Activated CD4-positive, alpha-beta T cell treated with anti-CD3 and anti-CD28 coated beads, Interleukin-2, amount 10 ng/mL, durations not matched to agents 7 days and 5 days (primary cell): ENCODE measurements around the gene BBX. TPM values are rescaled to one million over a fixed set of nuclear protein-coding genes. Genes with fewer than 3 reads are reported as not detected.

Experiments used
- CTCF ChIA-PET: fragments of 350-600 bp; sonication (Branson Sonifier 250); formaldehyde crosslinking; loops from one replicate; lab custom pipeline; 2021; ENCODE audit warnings: antibody characterized with exemption; lab: Charles Lee
- POLR2A ChIA-PET: fragments of 350-600 bp; sonication (Branson Sonifier 250); formaldehyde crosslinking; loops from one replicate; lab custom pipeline; 2021; ENCODE audit warnings: antibody characterized with exemption; lab: Charles Lee
- DNase-seq: peaks from one replicate; pipeline ENCODE4 v3.0.0-alpha.2; 2020
- H3K27ac Mint-ChIP-seq: one replicate; pipeline ENCODE4 v1.8.0; 2021; ENCODE audit warnings: mild to moderate bottlenecking, moderate library complexity, mixed read lengths
- H3K27me3 Mint-ChIP-seq: one replicate; pipeline ENCODE4 v1.8.0; 2021; ENCODE audit warnings: mixed read lengths
- H3K36me3 Mint-ChIP-seq: one replicate; pipeline ENCODE4 v1.8.0; 2021; ENCODE audit warnings: low read depth, mixed read lengths
- H3K4me1 Mint-ChIP-seq: one replicate; pipeline ENCODE4 v1.8.0; 2021; ENCODE audit warnings: mixed read lengths
- H3K4me3 Mint-ChIP-seq: one replicate; pipeline ENCODE4 v1.8.0; 2021; ENCODE audit warnings: mild to moderate bottlenecking, moderate library complexity, mixed read lengths
- H3K9me3 Mint-ChIP-seq: one replicate; pipeline ENCODE4 v1.8.0; 2021; ENCODE audit warnings: mixed read lengths
- total RNA-seq, 2 experiments: library from RNA; stranded (reverse); gene quantifications; one replicate each; pipeline ENCODE4 v1.2.3, GENCODE V29; 2021

Gene BBX
- total RNA-seq, 2 experiments from 2014 or later = 35.0 to 45.4 TPM

DNA sequence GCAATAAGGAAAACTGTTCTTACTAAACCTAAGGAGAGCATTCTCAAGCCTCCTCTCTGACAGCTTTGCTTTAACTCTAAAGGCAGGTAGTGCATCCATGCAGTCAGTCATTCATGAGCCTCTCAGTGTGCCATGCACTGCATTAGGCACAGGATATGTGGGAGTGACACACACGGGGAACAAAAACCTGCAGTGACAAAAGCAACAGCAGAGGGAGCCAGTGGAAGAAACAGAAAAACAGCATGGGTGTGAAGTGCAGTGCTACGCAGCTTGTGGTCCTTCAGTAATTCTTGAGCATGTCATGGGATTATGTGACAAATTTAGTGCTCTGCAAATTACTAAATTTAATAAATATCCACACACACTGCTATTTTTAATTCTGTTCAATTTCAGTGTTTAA lies 230.7 kb downstream of the BBX start:
- no peaks in the 10 kb centered on the region for H3K4me1 Mint-ChIP-seq
- H3K27me3 Mint-ChIP-seq = no peaks in the 10 kb centered on the region
- no peak overlapping the region for H3K27ac Mint-ChIP-seq
- DNase-seq = peak; percentile 44
- H3K9me3 Mint-ChIP-seq = no peaks in the 10 kb centered on the region
- ChIA-PET CTCF (no interaction called here), POLR2A (no interaction called here)
- peaks cover 3% of the 10 kb centered on the region for H3K36me3 Mint-ChIP-seq
- no peak overlapping the region for H3K4me3 Mint-ChIP-seq

GRCh38 chr3:107753976-107754375 lies 231.2 kb downstream of the BBX start:
- Mint-ChIP-seq H3K4me1 (no peaks in the 10 kb centered on the region), H3K36me3 (peaks cover 3% of the 10 kb centered on the region), H3K4me3 (no peak overlapping the region), H3K27ac (no peak overlapping the region), H3K9me3 (no peaks in the 10 kb centered on the region), H3K27me3 (no peaks in the 10 kb centered on the region)
- no peak for DNase-seq
- CTCF ChIA-PET = interaction anchor here (1.6 kb wide), 1 partner anchor 9 kb away, joined by 5 read pairs; no protein-coding TSS in a partner anchor
- POLR2A ChIA-PET = no interaction called here

- Mint-ChIP-seq H3K4me3 (no peak overlapping the region), H3K4me1 (no peaks in the 10 kb centered on the region), H3K27ac (no peak overlapping the region), H3K27me3 (no peaks in the 10 kb centered on the region), H3K9me3 (no peaks in the 10 kb centered on the region), H3K36me3 (peaks cover 3% of the 10 kb centered on the region)
- DNase-seq = no peak
- ChIA-PET POLR2A (no interaction called here), CTCF (no interaction called here)
Observed at GRCh38 chr3:107756649-107757048, 233.9 kb downstream of the BBX start.

DNA sequence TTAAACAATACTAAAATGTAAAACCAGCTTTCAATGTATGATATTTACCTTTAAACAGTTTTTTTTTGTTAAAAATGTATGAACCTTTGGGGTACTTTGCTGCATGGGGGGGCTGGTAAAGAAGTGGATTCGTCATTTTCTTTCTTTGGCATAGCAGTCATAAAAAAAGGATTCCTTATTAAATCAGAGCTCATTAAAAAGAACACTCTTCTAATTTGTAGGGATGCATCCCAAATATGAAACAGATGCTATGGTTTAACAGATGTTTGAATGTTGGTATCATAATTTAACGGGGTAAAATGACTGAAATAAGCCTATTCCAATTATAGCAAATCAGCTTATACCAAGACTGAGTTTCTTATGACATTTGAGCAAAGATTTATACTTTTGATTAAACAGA lies 234.4 kb downstream of the BBX start:
- H3K4me3 Mint-ChIP-seq = no peak overlapping the region
- no peaks in the 10 kb centered on the region for H3K9me3 Mint-ChIP-seq
- H3K27ac Mint-ChIP-seq = no peak overlapping the region
- ChIA-PET POLR2A (no interaction called here), CTCF (interaction anchor here (0.7 kb wide), 1 partner anchor 366 kb away, joined by 3 read pairs; no protein-coding TSS in a partner anchor)
- no peaks in the 10 kb centered on the region for H3K27me3 Mint-ChIP-seq
- H3K4me1 Mint-ChIP-seq = no peaks in the 10 kb centered on the region
- DNase-seq = no peak
- peaks cover 3% of the 10 kb centered on the region for H3K36me3 Mint-ChIP-seq

DNA sequence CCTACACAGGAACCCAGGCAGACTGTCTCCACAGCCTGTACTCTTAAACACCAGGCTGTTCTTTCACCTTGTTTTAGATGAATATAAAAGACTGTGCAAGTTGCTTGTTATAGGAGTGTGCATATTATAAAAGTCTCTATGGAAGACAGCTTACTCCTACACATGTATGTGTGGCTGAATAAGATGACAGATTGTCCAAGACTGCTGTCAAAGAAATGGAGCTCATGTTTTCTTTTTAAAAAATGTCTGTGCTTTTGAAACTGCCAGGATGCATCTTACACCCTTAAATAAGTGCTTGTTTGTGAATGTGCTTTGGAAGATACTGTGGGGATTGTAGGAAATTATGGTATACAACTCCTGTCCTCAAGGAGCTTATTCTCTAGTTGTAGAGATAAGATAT lies 237.4 kb downstream of the BBX start:
- no peak overlapping the region for H3K27ac Mint-ChIP-seq
- H3K36me3 Mint-ChIP-seq = peaks cover 3% of the 10 kb centered on the region
- POLR2A ChIA-PET = no interaction called here
- no peak for DNase-seq
- H3K9me3 Mint-ChIP-seq = no peaks in the 10 kb centered on the region
- H3K27me3 Mint-ChIP-seq = no peaks in the 10 kb centered on the region
- no peaks in the 10 kb centered on the region for H3K4me1 Mint-ChIP-seq
- no peak overlapping the region for H3K4me3 Mint-ChIP-seq
- CTCF ChIA-PET = no interaction called here

GRCh38 chr3:107761391-107761790 lies 238.6 kb downstream of the BBX start:
- ChIA-PET CTCF (no interaction called here), POLR2A (no interaction called here)
- H3K9me3 Mint-ChIP-seq = no peaks in the 10 kb centered on the region
- H3K4me1 Mint-ChIP-seq = no peaks in the 10 kb centered on the region
- no peak overlapping the region for H3K27ac Mint-ChIP-seq
- H3K4me3 Mint-ChIP-seq = no peak overlapping the region
- no peaks in the 10 kb centered on the region for H3K27me3 Mint-ChIP-seq
- peaks cover 8% of the 10 kb centered on the region for H3K36me3 Mint-ChIP-seq
- no peak for DNase-seq

- no peaks in the 10 kb centered on the region for H3K9me3 Mint-ChIP-seq
- CTCF ChIA-PET = no interaction called here
- no peak overlapping the region for H3K4me3 Mint-ChIP-seq
- DNase-seq = no peak
- POLR2A ChIA-PET = no interaction called here
- no peak overlapping the region for H3K27ac Mint-ChIP-seq
- no peaks in the 10 kb centered on the region for H3K4me1 Mint-ChIP-seq
- no peaks in the 10 kb centered on the region for H3K27me3 Mint-ChIP-seq
- H3K36me3 Mint-ChIP-seq = peaks cover 12% of the 10 kb centered on the region
Observed at GRCh38 chr3:107765524-107765923, 242.8 kb downstream of the BBX start.

DNA sequence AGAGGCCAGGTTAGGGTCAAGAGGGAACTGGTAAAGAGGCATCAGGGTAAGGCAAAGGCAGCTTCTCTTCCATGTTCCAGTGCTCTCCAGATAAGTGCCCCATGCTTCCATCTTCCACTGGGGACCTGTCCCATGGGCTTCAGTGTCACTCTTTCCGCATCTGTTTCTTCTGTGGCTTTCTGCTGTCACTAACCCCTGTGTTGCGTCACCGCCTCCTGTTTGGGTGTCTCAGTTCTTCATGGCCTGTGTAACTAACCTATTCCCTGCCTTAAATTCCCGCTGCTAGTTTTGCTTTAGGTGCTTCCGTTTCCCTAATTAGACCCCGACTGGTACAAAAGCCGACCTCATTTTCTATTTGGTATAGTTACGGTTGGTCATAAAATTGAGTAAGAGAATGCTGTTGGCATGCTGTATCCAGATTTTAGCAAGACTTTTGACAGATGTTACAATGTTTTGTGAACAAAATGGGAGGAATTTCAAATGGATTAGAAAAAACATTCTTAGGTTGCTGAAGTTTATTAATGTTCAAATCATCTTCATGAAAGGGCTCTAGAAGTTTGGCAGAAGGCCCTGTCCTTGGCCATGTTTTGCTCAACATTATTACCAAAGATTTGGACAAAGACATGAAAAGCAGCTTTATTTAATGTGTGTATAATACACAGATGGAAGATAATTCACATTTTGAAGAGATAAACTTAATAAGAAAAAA lies 245.3 kb downstream of the BBX start:
- no peaks in the 10 kb centered on the region for H3K9me3 Mint-ChIP-seq
- peaks cover 12% of the 10 kb centered on the region for H3K36me3 Mint-ChIP-seq
- no peaks in the 10 kb centered on the region for H3K27me3 Mint-ChIP-seq
- H3K27ac Mint-ChIP-seq = no peak overlapping the region
- H3K4me3 Mint-ChIP-seq = no peak overlapping the region
- POLR2A ChIA-PET = no interaction called here
- CTCF ChIA-PET = no interaction called here
- no peaks in the 10 kb centered on the region for H3K4me1 Mint-ChIP-seq
- no peak for DNase-seq

DNA sequence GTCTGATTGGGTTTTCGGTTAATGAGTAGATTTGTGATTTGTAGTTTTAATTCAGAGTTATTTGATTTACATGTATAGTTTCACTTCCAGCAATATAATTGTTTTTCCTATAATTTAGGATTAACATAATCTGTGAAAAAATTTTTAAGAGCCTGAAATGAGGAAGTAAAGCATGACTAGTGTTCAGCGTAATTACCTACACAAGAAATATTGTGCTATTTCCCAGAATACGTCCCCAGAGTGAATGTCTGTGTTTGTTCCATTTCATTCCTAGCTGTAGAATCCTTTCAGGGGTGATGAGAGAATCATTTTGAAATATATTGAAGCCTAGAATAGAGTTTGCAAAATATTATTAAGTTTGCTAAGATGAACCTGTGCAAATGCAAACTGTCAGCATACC lies 247.1 kb downstream of the BBX start:
- H3K4me3 Mint-ChIP-seq = no peak overlapping the region
- POLR2A ChIA-PET = no interaction called here
- H3K27me3 Mint-ChIP-seq = no peaks in the 10 kb centered on the region
- no peaks in the 10 kb centered on the region for H3K9me3 Mint-ChIP-seq
- H3K4me1 Mint-ChIP-seq = no peaks in the 10 kb centered on the region
- no peak overlapping the region for H3K27ac Mint-ChIP-seq
- DNase-seq = no peak
- H3K36me3 Mint-ChIP-seq = peaks cover 12% of the 10 kb centered on the region
- CTCF ChIA-PET = no interaction called here

- no peak overlapping the region for H3K27ac Mint-ChIP-seq
- no peak for DNase-seq
- POLR2A ChIA-PET = no interaction called here
- H3K9me3 Mint-ChIP-seq = no peaks in the 10 kb centered on the region
- no peaks in the 10 kb centered on the region for H3K36me3 Mint-ChIP-seq
- no peaks in the 10 kb centered on the region for H3K4me1 Mint-ChIP-seq
- no peaks in the 10 kb centered on the region for H3K27me3 Mint-ChIP-seq
- CTCF ChIA-PET = no interaction called here
- H3K4me3 Mint-ChIP-seq = no peak overlapping the region
Observed at GRCh38 chr3:107772016-107772415, 249.3 kb downstream of the BBX start.

- ChIA-PET CTCF (no interaction called here), POLR2A (no interaction called here)
- Mint-ChIP-seq H3K4me1 (no peaks in the 10 kb centered on the region), H3K27me3 (no peaks in the 10 kb centered on the region), H3K4me3 (no peak overlapping the region), H3K27ac (no peak overlapping the region), H3K9me3 (no peaks in the 10 kb centered on the region), H3K36me3 (peaks cover 8% of the 10 kb centered on the region)
- no peak for DNase-seq
Observed at GRCh38 chr3:107775974-107776373, 253.2 kb downstream of the BBX start.

DNA sequence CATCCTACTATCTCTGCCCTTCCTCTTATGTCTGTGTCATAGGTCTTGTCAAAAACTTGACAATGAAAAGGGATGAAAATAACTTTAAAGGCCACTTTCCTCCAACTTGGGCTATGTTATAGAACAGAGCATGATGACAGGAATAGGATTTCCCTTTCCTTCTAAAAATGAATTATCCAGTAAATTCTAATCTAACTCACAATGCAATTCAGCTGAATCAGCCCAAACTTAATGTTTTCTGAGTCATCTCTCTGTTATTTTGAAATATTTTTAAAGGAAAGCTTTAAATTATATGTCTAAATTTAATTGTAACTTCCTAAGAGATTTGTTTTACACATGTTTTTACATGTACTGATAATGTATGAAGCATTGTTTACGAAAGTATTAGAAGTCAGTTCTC lies 258.5 kb downstream of the BBX start:
- DNase-seq = no peak
- peaks cover 28% of the 10 kb centered on the region for H3K36me3 Mint-ChIP-seq
- H3K4me3 Mint-ChIP-seq = no peak overlapping the region
- no peak overlapping the region for H3K27ac Mint-ChIP-seq
- no peaks in the 10 kb centered on the region for H3K9me3 Mint-ChIP-seq
- H3K27me3 Mint-ChIP-seq = no peaks in the 10 kb centered on the region
- H3K4me1 Mint-ChIP-seq = no peaks in the 10 kb centered on the region
- ChIA-PET CTCF (no interaction called here), POLR2A (no interaction called here)

DNA sequence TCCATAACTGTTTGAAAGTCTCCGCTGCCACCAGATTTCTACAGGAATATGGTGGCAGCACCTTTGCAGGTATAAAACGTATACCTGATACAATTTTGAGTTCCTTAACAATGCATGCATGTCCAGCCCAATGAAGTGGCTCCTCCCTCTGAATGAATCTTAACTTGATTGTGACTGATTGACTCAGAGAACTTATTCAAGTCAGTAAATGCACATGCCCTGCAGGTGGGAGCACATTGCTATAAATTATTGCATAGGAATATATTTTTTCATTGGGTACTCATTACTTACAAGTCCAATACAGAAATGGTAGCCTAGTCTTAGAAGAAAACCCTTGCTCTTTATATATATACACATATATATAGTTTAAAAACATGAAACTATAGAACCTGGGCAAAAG lies 259.3 kb downstream of the BBX start:
- POLR2A ChIA-PET = no interaction called here
- CTCF ChIA-PET = no interaction called here
- H3K27ac Mint-ChIP-seq = no peak overlapping the region

DNA sequence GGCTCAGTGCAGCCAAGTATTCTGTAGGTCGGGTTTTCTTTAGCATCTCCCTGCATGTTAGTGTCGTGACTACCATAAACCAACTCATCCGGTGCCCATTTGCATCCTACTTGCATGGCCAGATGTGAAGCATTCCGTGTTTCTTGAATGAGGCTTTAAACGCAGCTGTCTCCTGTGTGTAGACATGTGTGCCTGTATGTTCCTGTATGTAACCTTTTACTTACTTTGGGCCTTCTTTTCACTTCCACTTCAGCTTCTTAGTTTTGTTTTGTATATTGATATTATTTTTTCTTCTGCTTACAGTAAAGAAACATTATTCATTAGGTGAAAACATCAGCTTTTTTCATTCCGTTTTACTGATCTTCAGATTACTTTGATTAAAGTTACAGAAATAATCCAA lies 267.9 kb downstream of the BBX start:
- H3K27ac Mint-ChIP-seq = no peak overlapping the region
- H3K4me1 Mint-ChIP-seq = no peaks in the 10 kb centered on the region
- H3K9me3 Mint-ChIP-seq = no peaks in the 10 kb centered on the region
- ChIA-PET CTCF (interaction anchor here (1.4 kb wide), 1 partner anchor 137 kb away, joined by 3 read pairs; no protein-coding TSS in a partner anchor), POLR2A (no interaction called here)
- H3K4me3 Mint-ChIP-seq = no peak overlapping the region
- H3K27me3 Mint-ChIP-seq = no peaks in the 10 kb centered on the region
- H3K36me3 Mint-ChIP-seq = peaks cover 24% of the 10 kb centered on the region
- no peak for DNase-seq

More for the DNA sequence above, 259.3 kb downstream of the BBX start:
- Mint-ChIP-seq H3K36me3 (peaks cover 28% of the 10 kb centered on the region), H3K9me3 (no peaks in the 10 kb centered on the region), H3K4me1 (no peaks in the 10 kb centered on the region), H3K27me3 (no peaks in the 10 kb centered on the region), H3K4me3 (no peak overlapping the region)
- no peak for DNase-seq
